NT2/D1 (cell line): ENCODE measurements around the gene LSM14A.

Experiments used
- YY1 ChIP-seq: IDR thresholded peaks from 2 replicates; pipeline ENCODE4 v1.6.1; 2011; ENCODE audit not compliant: insufficient read length, insufficient read depth
- ZNF274 ChIP-seq: IDR thresholded peaks from 2 replicates; pipeline ENCODE4 v1.6.1; 2011; ENCODE audit warnings: mild to moderate bottlenecking, low read depth, low read length

DNA sequence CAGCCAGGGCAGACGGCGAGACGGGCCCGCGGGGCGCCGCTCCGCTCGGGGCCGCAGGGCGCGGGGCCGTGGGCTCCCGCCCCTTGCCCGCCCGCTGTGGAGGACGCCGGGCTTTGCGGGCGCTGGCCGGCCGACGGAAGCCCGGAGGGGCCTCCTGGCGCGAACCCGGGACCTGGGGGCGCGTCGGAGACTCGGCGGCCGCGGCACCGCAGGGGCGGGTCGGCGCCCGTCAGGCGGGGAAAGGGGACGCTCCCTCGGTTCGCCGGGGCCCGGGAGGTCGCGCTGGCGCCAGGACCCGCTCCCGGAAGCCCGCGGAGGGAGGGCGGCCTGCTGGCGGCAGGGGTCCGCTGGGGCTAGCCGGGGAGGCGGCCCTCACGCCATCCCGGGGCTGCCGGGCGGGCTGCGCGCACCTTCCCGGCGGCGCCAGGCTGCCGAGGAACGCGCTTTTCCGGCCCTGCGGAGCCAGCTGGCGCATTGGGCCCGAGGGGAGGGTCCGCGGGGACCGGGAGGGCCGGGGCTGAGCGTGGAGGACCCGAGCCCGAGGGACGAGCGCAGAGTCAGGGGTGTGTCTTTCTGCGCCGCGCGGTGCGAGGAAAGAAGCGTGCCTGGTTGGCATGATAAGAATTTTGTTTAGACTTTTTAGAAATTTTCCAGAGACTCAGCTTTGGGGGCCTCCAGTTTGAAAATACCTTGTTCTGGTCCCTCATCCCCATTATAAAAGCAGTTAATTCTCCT lies 82.6 kb downstream of the LSM14A start:
- no peak for TF ChIP-seq YY1
- TF ChIP-seq ZNF274 = no peak
